ENCODE results near the gene SPATA19. TPM values are rescaled to one million over a fixed set of nuclear protein-coding genes. Genes with fewer than 3 reads are reported as not detected.

SPATA19 gene
- polyA plus RNA-seq, 2 of the 4 experiments (the other 2 are of a cell fraction) = not detected

- TF ChIP-seq REST (IDR thresholded peaks at IDR 0.05) = no peak
These were observed 27.0 kb downstream of the SPATA19 start (continued) for GRCh38 chr11:133818302-133818701.

GRCh38 chr11:133817449-133817848 lies 27.9 kb downstream of the SPATA19 start:
- FAIRE-seq = no peak
- 5% methylated on average over 3 of the region's 7 CpGs for WGBS (ENCODE audit: missing lambda C conversion rate)
- Histone ChIP-seq H3K4me3 (no peak overlapping the region), H3K27ac (no peak overlapping the region), H3K4me1 (no peaks in the 10 kb centered on the region), H3K4me2 (no peak overlapping the region), H3K9me3 (no peaks in the 10 kb centered on the region)
- no peak for DNase-seq (ENCODE audit: low read depth in 1 of 2, low spot score in 1 of 2)
- ATAC-seq = no peak
- CTCF ChIA-PET = no interaction called here
- POLR2A ChIA-PET = no interaction called here
- TF ChIP-seq EHMT2 (IDR thresholded peaks at IDR 0.05; ENCODE audit: low read depth) (no peak), CTCF (IDR thresholded peaks at IDR 0.05) (no peak), MYC (IDR thresholded peaks at IDR 0.05; ENCODE audit: borderline replicate concordance, low read length) (no peak), ZC3H11A (IDR thresholded peaks at IDR 0.05) (no peak), HOXB13 (CRISPR knock-in tag; IDR thresholded peaks at IDR 0.05; ENCODE audit: low read depth) (no peak), NPAS2 (CRISPR knock-in tag; IDR thresholded peaks at IDR 0.05; ENCODE audit: borderline replicate concordance) (no peak), POLR2AphosphoS2 (conservative IDR thresholded peaks at IDR 0.05; ENCODE audit: low read length) (no peak)

- WGBS (ENCODE audit: missing lambda C conversion rate) = 9% methylated on average over 4 of the region's 5 CpGs
- CTCF ChIA-PET = interaction anchor here (0.9 kb wide), 1 partner anchor 19 kb away, joined by 6 read pairs; no protein-coding TSS in a partner anchor
- POLR2A ChIA-PET = no interaction called here
- Histone ChIP-seq H3K4me2 (no peak overlapping the region), H3K9me3 (no peaks in the 10 kb centered on the region), H3K27ac (no peak overlapping the region), H3K4me3 (no peak overlapping the region), H3K4me1 (no peaks in the 10 kb centered on the region)
- no peak for TF ChIP-seq JUN (IDR thresholded peaks at IDR 0.05)
- no peak for TF ChIP-seq CTCF (IDR thresholded peaks at IDR 0.05)
- TF ChIP-seq PBX3 (IDR thresholded peaks at IDR 0.05) = no peak
- no peak for TF ChIP-seq CHD4 (IDR thresholded peaks at IDR 0.05; ENCODE audit: borderline replicate concordance)
- no peak for TF ChIP-seq ESRRA (IDR thresholded peaks at IDR 0.05; ENCODE audit: borderline replicate concordance, low read length)
- no peak for TF ChIP-seq ZFP36 (IDR thresholded peaks at IDR 0.05; ENCODE audit: borderline replicate concordance, partially characterized antibody)
- TF ChIP-seq CBX8 (IDR thresholded peaks at IDR 0.05) = no peak
- TF ChIP-seq HOXB5 (CRISPR knock-in tag; IDR thresholded peaks at IDR 0.05) = no peak
- TF ChIP-seq MAZ (IDR thresholded peaks at IDR 0.05; ENCODE audit: borderline replicate concordance, low read depth, low read length) = no peak
- TF ChIP-seq GATA3 (IDR thresholded peaks at IDR 0.05; ENCODE audit: borderline replicate concordance) = no peak
- TF ChIP-seq KDM5A (IDR thresholded peaks at IDR 0.05) = no peak
- TF ChIP-seq ATOH8 (CRISPR knock-in tag; IDR thresholded peaks at IDR 0.05; ENCODE audit: low read depth) = no peak
- no peak for TF ChIP-seq REST (IDR thresholded peaks at IDR 0.05)
- TF ChIP-seq FOXS1 (CRISPR knock-in tag; IDR thresholded peaks at IDR 0.05) = no peak
- no peak for FAIRE-seq
- no peak for DNase-seq (ENCODE audit: low read depth in 1 of 2, low spot score in 1 of 2)
- no peak for ATAC-seq
These were observed 29.0 kb downstream of the SPATA19 start for GRCh38 chr11:133816146-133816870.

Measured in A549 (cell line).